Upper lobe of right lung (tissue), 1 donor: ENCODE results near the gene DCBLD2. TPM values are rescaled to one million over a fixed set of nuclear protein-coding genes. Genes with fewer than 3 reads are reported as not detected.

ENCODE experiments used
- ATAC-seq: fragments of 200-7000 bp; cut with Tn5 transposase; one replicate; pipeline ENCODE4 v1.9.1; 2020; ENCODE audit warnings: mild to moderate bottlenecking, moderate library complexity
- DNase-seq: peaks from one replicate; pipeline ENCODE4 v3.0.0-alpha.2; 2020
- H3K27ac ChIP-seq: fragments of 200-600 bp; one replicate; pipeline ENCODE4 v1.8.0; 2022
- H3K27me3 ChIP-seq: fragments of 200-600 bp; one replicate; pipeline ENCODE4 v1.8.0; 2022; ENCODE audit warnings: mild to moderate bottlenecking
- H3K36me3 ChIP-seq: fragments of 200-600 bp; one replicate; pipeline ENCODE4 v1.8.0; 2022
- H3K4me1 ChIP-seq: fragments of 200-600 bp; one replicate; pipeline ENCODE4 v1.8.0; 2022
- H3K4me3 ChIP-seq: fragments of 200-600 bp; one replicate; pipeline ENCODE4 v1.8.0; 2022; ENCODE audit warnings: mild to moderate bottlenecking
- H3K9me3 ChIP-seq: fragments of 200-600 bp; one replicate; pipeline ENCODE4 v1.8.0; 2022
- CTCF ChIP-seq: fragments of 200-600 bp; IDR thresholded peaks from one replicate; pipeline ENCODE4 v1.8.0; 2022; ENCODE audit warnings: antibody characterized with exemption
- intact Hi-C: fragments of 100-400 bp; cut with DNase I; formaldehyde crosslinking; loops from one replicate; pipeline ENCODE4 v1.11.0; 2022
- total RNA-seq: library from RNA; stranded (reverse); fragmentation: NEBNext Ultra II Directional; extraction: Animal tissue kit (Norgen Biotek cat#: 25700); gene quantifications from one replicate; pipeline ENCODE4 v1.2.1, GENCODE V29; 2021
- donor health status: DM: no; HTN: yes; CAD: no; lungs with severe emphysema.

Gene DCBLD2
- total RNA-seq, 1 donor from 2014 or later: 35.8 TPM

- TF ChIP-seq CTCF: no peak
- intact Hi-C loops: no loop called here
- no peaks in the 10 kb centered on the region for H3K27me3 ChIP-seq
- no peak for ATAC-seq
- H3K27ac ChIP-seq: peak overlapping the region; percentile 85
- H3K36me3 ChIP-seq: no peaks in the 10 kb centered on the region
- H3K4me3 ChIP-seq: peak overlapping the region; percentile 69
- peaks cover 11% of the 10 kb centered on the region for H3K4me1 ChIP-seq
- no peaks in the 10 kb centered on the region for H3K9me3 ChIP-seq
- no peak for DNase-seq
Observed at GRCh38 chr3:98900265-98901118, 1.0 kb downstream of the DCBLD2 start.

GRCh38 chr3:98897701-98898100, 3.8 kb downstream of the DCBLD2 start:
- Histone ChIP-seq H3K27ac (no peak overlapping the region), H3K9me3 (no peaks in the 10 kb centered on the region), H3K4me3 (no peak overlapping the region), H3K36me3 (no peaks in the 10 kb centered on the region), H3K4me1 (peaks cover 11% of the 10 kb centered on the region), H3K27me3 (no peaks in the 10 kb centered on the region)
- intact Hi-C loops: no loop called here
- ATAC-seq (no peak), DNase-seq (no peak)
- no peak for TF ChIP-seq CTCF

GRCh38 chr3:98894791-98895576, 6.5 kb downstream of the DCBLD2 start:
- ATAC-seq (no peak), DNase-seq (no peak)
- no peaks in the 10 kb centered on the region for H3K27me3 ChIP-seq
- H3K4me1 ChIP-seq: peaks cover 5% of the 10 kb centered on the region
- intact Hi-C loops: no loop called here
- no peaks in the 10 kb centered on the region for H3K9me3 ChIP-seq
- TF ChIP-seq CTCF: no peak
- no peaks in the 10 kb centered on the region for H3K36me3 ChIP-seq
- H3K4me3 ChIP-seq: no peak overlapping the region
- no peak overlapping the region for H3K27ac ChIP-seq

GRCh38 chr3:98893740-98894139, 7.8 kb downstream of the DCBLD2 start:
- peaks cover 5% of the 10 kb centered on the region for H3K4me1 ChIP-seq
- H3K4me3 ChIP-seq: no peak overlapping the region
- no peaks in the 10 kb centered on the region for H3K36me3 ChIP-seq
- H3K27me3 ChIP-seq: no peaks in the 10 kb centered on the region
- intact Hi-C loops: no loop called here
- H3K27ac ChIP-seq: no peak overlapping the region
- TF ChIP-seq CTCF: no peak
- ATAC-seq (peak; percentile 46), DNase-seq (no peak)
- no peaks in the 10 kb centered on the region for H3K9me3 ChIP-seq

GRCh38 chr3:98892263-98892662, 9.2 kb downstream of the DCBLD2 start:
- Histone ChIP-seq H3K27me3 (no peaks in the 10 kb centered on the region), H3K27ac (no peak overlapping the region), H3K4me3 (no peak overlapping the region), H3K4me1 (peaks cover 5% of the 10 kb centered on the region), H3K9me3 (no peaks in the 10 kb centered on the region), H3K36me3 (no peaks in the 10 kb centered on the region)
- intact Hi-C loops: no loop called here
- DNase-seq (no peak), ATAC-seq (no peak)
- no peak for TF ChIP-seq CTCF
